A673 (cell line): ENCODE results near the gene KRT14. TPM values are rescaled to one million over a fixed set of nuclear protein-coding genes. Genes with fewer than 3 reads are reported as not detected.

ENCODE experiments used
- BruUV-seq: library from RNA; stranded (reverse); fragments of 400-500 nt; replicated peaks from 2 replicates; lab custom pipeline; 2021; lab: Mats Ljungman, UMichigan
- CTCF ChIA-PET: fragments of 300-600 bp; sonication (Branson Sonifier 250); formaldehyde crosslinking; loops from one replicate; lab custom pipeline; 2022; ENCODE audit warnings: antibody characterized with exemption; lab: Charles Lee
- POLR2A ChIA-PET: fragments of 300-600 bp; sonication (Branson Sonifier 250); formaldehyde crosslinking; loops from one replicate; lab custom pipeline; 2022; ENCODE audit warnings: antibody characterized with exemption; ENCODE audit not compliant: low non-redundant PET; lab: Charles Lee
- DNase-seq: peaks from one replicate; pipeline ENCODE4 v3.0.0-alpha.2; 2015; ENCODE audit warnings: low spot score
- H3K27ac ChIP-seq: fragments of 200-600 bp; sonication (generic); 2 replicates; pipeline ENCODE4 v1.5.1; 2016; ENCODE audit warnings: mixed run types, low read depth, mild to moderate bottlenecking, mixed read lengths, antibody characterized with exemption, low read length; ENCODE audit not compliant: poor library complexity, severe bottlenecking
- H3K27me3 ChIP-seq: fragments of 200-600 bp; sonication (generic); replicated peaks from 2 replicates; pipeline ENCODE4 v1.6.1; 2017; ENCODE audit warnings: mixed run types, low read depth, mild to moderate bottlenecking, mixed read lengths, antibody characterized with exemption, low read length; ENCODE audit not compliant: insufficient read depth, poor library complexity
- H3K36me3 ChIP-seq: fragments of 200-600 bp; sonication (generic); 2 replicates; pipeline ENCODE4 v1.6.1; 2016; ENCODE audit warnings: mixed run types, mild to moderate bottlenecking, mixed read lengths, antibody characterized with exemption, low read length; ENCODE audit not compliant: insufficient read depth, poor library complexity, severe bottlenecking
- H3K4me1 ChIP-seq: fragments of 200-600 bp; sonication (generic); 2 replicates; pipeline ENCODE4 v1.6.1; 2017; ENCODE audit warnings: mixed run types, mild to moderate bottlenecking, mixed read lengths, antibody characterized with exemption, low read length; ENCODE audit not compliant: insufficient read depth, poor library complexity, severe bottlenecking
- H3K4me3 ChIP-seq: fragments of 200-600 bp; sonication (generic); 2 replicates; pipeline ENCODE4 v1.5.1; 2016; ENCODE audit warnings: low read depth, mixed run types, mild to moderate bottlenecking, mixed read lengths, low read length; ENCODE audit not compliant: poor library complexity, severe bottlenecking
- H3K9me3 ChIP-seq: fragments of 200-600 bp; sonication (generic); 2 replicates; pipeline ENCODE4 v1.6.1; 2016; ENCODE audit warnings: mixed run types, low read depth, mild to moderate bottlenecking, mixed read lengths, antibody characterized with exemption, low read length; ENCODE audit not compliant: poor library complexity, severe bottlenecking
- EZH2 ChIP-seq: fragments of 200-600 bp; sonication (generic); IDR thresholded peaks from 2 replicates; pipeline ENCODE4 v1.6.1; 2017; ENCODE audit warnings: borderline replicate concordance, low read depth, mild to moderate bottlenecking, mixed read lengths, antibody characterized with exemption, low read length; ENCODE audit not compliant: poor library complexity, severe bottlenecking
- intact Hi-C: fragments of 100-400 bp; cut with micrococcal nuclease; formaldehyde crosslinking; loops from one replicate; pipeline ENCODE4 v1.10.0; 2022; ENCODE audit not compliant: unreplicated experiment
- total RNA-seq: library from RNA; stranded (reverse); gene quantifications from 2 replicates; pipeline ENCODE4 v1.2.3, GENCODE V29; 2021
- TF ChIP-seq, protein P1 (sequence below): fragments of 300-800, 200-600 bp; sonication (generic); conservative IDR thresholded peaks from 2 replicates; pipeline ENCODE4 v1.5.1; 2017; ENCODE audit warnings: low read depth, mild to moderate bottlenecking, antibody characterized with exemption, low read length, moderate library complexity, mixed read lengths

KRT14 gene
- total RNA-seq, 1 experiment from 2014 or later: not detected

DNA sequence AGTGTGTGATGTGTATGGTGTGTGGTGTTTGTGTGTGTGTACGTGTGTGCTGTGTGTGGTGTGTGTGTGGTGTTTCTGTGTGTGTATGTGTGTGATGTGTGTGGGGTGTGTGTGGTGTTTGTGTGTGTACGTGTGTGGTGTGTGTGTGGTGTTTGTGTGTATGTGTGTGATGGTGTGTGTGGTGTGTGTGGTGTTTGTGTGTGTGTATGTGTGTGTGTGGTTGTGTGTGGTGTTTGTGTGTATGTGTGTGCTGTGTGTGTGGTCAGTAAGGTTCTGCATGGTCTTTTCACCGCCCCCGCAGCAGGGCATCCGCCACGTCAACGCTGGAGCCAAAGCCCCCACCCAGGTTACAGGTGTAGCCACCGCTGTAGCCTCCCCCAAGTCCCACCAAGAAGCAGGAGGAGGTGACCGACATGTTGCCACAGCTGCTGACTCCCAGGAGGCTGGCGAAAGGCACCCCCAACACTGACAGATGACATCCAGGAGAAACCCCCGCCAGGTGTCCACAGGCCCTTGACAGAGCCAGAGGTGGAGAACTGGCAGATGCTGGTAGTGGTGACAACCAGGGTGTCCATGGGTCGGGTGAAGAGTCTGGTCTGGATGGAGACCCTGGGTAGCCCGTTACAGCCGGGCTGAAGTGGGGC lies 47.0 kb upstream of the KRT14 start:
- Histone ChIP-seq H3K9me3 (no peaks in the 10 kb centered on the region), H3K27ac (no peak overlapping the region), H3K27me3 (no peaks in the 10 kb centered on the region), H3K4me1 (peaks cover 15% of the 10 kb centered on the region), H3K4me3 (no peak overlapping the region), H3K36me3 (no peaks in the 10 kb centered on the region)
- intact Hi-C loops: no loop called here
- DNase-seq: no peak
- ChIA-PET CTCF (no interaction called here), POLR2A (no interaction called here)
- no peak for TF ChIP-seq EZH2
- TF ChIP-seq, protein P1, sequence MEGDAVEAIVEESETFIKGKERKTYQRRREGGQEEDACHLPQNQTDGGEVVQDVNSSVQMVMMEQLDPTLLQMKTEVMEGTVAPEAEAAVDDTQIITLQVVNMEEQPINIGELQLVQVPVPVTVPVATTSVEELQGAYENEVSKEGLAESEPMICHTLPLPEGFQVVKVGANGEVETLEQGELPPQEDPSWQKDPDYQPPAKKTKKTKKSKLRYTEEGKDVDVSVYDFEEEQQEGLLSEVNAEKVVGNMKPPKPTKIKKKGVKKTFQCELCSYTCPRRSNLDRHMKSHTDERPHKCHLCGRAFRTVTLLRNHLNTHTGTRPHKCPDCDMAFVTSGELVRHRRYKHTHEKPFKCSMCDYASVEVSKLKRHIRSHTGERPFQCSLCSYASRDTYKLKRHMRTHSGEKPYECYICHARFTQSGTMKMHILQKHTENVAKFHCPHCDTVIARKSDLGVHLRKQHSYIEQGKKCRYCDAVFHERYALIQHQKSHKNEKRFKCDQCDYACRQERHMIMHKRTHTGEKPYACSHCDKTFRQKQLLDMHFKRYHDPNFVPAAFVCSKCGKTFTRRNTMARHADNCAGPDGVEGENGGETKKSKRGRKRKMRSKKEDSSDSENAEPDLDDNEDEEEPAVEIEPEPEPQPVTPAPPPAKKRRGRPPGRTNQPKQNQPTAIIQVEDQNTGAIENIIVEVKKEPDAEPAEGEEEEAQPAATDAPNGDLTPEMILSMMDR: no peak
- BruUV-seq: no TSS peak

DNA sequence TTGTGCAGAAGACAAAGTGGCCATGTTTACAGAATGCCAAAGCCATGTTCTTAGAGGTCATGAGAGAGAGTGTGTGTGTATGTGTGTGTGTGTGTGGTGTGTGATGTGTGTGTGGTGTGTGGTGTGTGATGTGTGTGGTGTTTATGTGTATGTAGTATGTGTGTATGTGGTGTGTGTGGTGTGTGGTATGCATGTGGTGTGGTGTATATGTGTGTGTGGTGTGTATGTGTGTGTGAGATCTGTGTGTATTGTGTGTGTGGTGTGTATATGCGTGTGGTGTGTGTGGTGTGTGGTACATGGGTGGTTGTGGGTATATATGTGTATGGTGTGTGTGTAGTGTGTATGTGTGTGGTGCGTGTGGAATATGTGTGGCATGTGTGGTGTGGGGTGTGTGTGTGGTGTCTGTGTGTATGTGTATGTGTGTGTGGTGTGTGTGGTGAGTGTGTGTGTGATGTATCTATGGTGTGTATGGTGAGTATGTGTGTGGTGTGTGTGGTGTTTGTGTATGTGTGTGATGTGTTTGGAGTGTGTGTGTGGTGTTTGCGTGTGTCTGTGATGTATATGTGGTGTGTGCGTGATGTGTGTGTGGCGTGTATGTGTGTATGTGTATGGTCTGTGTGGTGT lies 45.9 kb upstream of the KRT14 start:
- intact Hi-C loops: no loop called here
- Histone ChIP-seq H3K4me1 (peaks cover 15% of the 10 kb centered on the region), H3K27me3 (no peaks in the 10 kb centered on the region), H3K27ac (no peak overlapping the region), H3K4me3 (no peak overlapping the region), H3K9me3 (no peaks in the 10 kb centered on the region), H3K36me3 (no peaks in the 10 kb centered on the region)
- CTCF ChIA-PET: no interaction called here
- no peak for DNase-seq
- TF ChIP-seq EZH2: no peak
- POLR2A ChIA-PET: no interaction called here
- no TSS peak for BruUV-seq

DNA sequence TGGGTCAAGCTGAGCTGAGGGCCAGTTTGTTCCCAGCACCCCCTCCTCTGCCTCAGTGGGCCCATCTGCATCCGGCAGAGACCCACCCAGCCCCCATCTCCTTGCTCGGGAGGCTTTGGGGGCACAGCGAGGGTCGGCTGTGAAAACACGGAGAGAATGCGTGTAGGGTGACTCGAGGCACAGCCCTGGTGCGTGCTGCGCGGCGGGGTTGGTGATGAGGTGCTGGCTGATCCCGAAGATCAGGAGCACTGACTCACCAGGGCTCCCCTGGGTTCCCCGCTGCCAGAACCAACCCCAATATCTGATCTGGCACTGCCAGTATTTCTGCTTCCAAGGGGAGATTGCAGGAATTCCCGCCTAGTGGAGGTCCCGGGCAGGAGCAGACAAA lies 45.2 kb upstream of the KRT14 start:
- Histone ChIP-seq H3K4me1 (peaks cover 15% of the 10 kb centered on the region), H3K36me3 (no peaks in the 10 kb centered on the region), H3K9me3 (no peaks in the 10 kb centered on the region), H3K27ac (no peak overlapping the region), H3K27me3 (no peaks in the 10 kb centered on the region), H3K4me3 (no peak overlapping the region)
- DNase-seq: no peak
- TF ChIP-seq, protein P1: no peak
- TF ChIP-seq EZH2: no peak
- CTCF ChIA-PET: no interaction called here
- POLR2A ChIA-PET: no interaction called here
- intact Hi-C loops: no loop called here
- BruUV-seq: no TSS peak
